ENCODE measurements around the gene TMEM150C. TPM values are rescaled to one million over a fixed set of nuclear protein-coding genes. Genes with fewer than 3 reads are reported as not detected.
"Not testable (repeated sequence)": the region's sequence is repeated elsewhere in the genome, so short reads cannot be mapped to it uniquely, and the experiment has no call there.

Gene TMEM150C
- total RNA-seq, 1 donor from 2014 or later: 9.2 TPM

- no peak for DNase-seq (ENCODE audit: low spot score)
Observed at GRCh38 chr4:82569727-82570126, 7.9 kb upstream of the TMEM150C start.

GRCh38 chr4:82569076-82569475, 7.3 kb upstream of the TMEM150C start:
- DNase-seq (ENCODE audit: low spot score): no peak

- DNase-seq (ENCODE audit: low spot score): no peak
Observed at GRCh38 chr4:82567444-82567843, 5.7 kb upstream of the TMEM150C start.

GRCh38 chr4:82562564-82562854, 721 bp upstream of the TMEM150C start:
- no peak for DNase-seq (ENCODE audit: low spot score)

- DNase-seq (ENCODE audit: low spot score): no peak
Observed at GRCh38 chr4:82560853-82561785, 669 bp downstream of the TMEM150C start.

GRCh38 chr4:82559735-82560120, 2.1 kb downstream of the TMEM150C start:
- DNase-seq (ENCODE audit: low spot score): no peak

- DNase-seq (ENCODE audit: low spot score): not testable (repeated sequence)
Observed at GRCh38 chr4:82559090-82559734, 2.6 kb downstream of the TMEM150C start.

GRCh38 chr4:82555276-82555675, 6.5 kb downstream of the TMEM150C start:
- DNase-seq (ENCODE audit: low spot score): no peak

- DNase-seq (ENCODE audit: low spot score): no peak
Observed at GRCh38 chr4:82553020-82553419, 8.8 kb downstream of the TMEM150C start.

GRCh38 chr4:82551734-82552133, 10.1 kb downstream of the TMEM150C start:
- DNase-seq (ENCODE audit: low spot score): no peak

- not testable (repeated sequence) for DNase-seq (ENCODE audit: low spot score)
Observed at GRCh38 chr4:82547850-82548249, 13.9 kb downstream of the TMEM150C start.

- no peak for DNase-seq (ENCODE audit: low spot score)
Observed at GRCh38 chr4:82543131-82543530, 18.7 kb downstream of the TMEM150C start.

- DNase-seq (ENCODE audit: low spot score): no peak
Observed at GRCh38 chr4:82542642-82543041, 19.1 kb downstream of the TMEM150C start.

- no peak for DNase-seq (ENCODE audit: low spot score)
Observed at GRCh38 chr4:82529322-82529721, 32.5 kb downstream of the TMEM150C start.

GRCh38 chr4:82528868-82529267, 32.9 kb downstream of the TMEM150C start:
- DNase-seq (ENCODE audit: low spot score): no peak

- DNase-seq (ENCODE audit: low spot score): no peak
Observed at GRCh38 chr4:82528074-82528473, 33.7 kb downstream of the TMEM150C start.

GRCh38 chr4:82525307-82525911, 36.4 kb downstream of the TMEM150C start:
- no peak for DNase-seq (ENCODE audit: low spot score)

GRCh38 chr4:82524570-82525152, 37.1 kb downstream of the TMEM150C start:
- DNase-seq (ENCODE audit: low spot score): no peak

GRCh38 chr4:82523179-82523578, 38.6 kb downstream of the TMEM150C start:
- DNase-seq (ENCODE audit: low spot score): no peak

- DNase-seq (ENCODE audit: low spot score): no peak
Observed at GRCh38 chr4:82522472-82522871, 39.3 kb downstream of the TMEM150C start.

GRCh38 chr4:82521283-82521682, 40.5 kb downstream of the TMEM150C start:
- no peak for DNase-seq (ENCODE audit: low spot score)

- no peak for DNase-seq (ENCODE audit: low spot score)
Observed at GRCh38 chr4:82519776-82520175, 42.0 kb downstream of the TMEM150C start.

Data from mesenteric fat pad (tissue), 1 donor.